ENCODE measurements around the gene CARD9. TPM values are rescaled to one million over a fixed set of nuclear protein-coding genes. Genes with fewer than 3 reads are reported as not detected.

The CARD9 gene
- total and polyA plus RNA-seq, 8 donors, result 0.92 to 8.2 (median 1.3) TPM; not detected in 1

DNA sequence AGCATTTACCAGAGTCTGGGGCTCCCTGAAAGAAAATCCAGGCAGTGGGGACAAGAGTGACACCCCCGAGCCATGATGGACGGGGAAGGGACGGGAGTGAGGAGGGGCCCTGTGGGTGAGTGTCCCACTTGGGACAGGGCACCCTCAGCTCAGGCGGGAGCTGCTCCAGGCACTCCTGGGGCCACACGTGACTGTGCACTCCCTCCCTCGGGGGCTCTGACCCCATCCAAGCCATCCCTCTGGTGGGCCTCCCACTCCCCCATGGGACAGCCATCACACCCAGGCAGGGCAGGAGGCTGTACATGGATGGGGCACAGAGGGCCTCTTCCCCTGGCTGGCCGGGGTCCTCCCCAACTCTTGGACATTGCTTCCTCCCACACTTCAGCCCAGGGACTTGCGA is 3.0 kb upstream of the CARD9 start:
- Histone ChIP-seq H3K27me3 (no peaks in the 10 kb centered on the region), H3K4me3 (no peak overlapping the region), H3K27ac (no peak overlapping the region), H3K4me1 (peaks cover 12 to 20% (median 16%) of the 10 kb centered on the region in 4 donors), H3K36me3 (peaks cover 17 to 39% (median 38%) of the 10 kb centered on the region in 4 donors), H3K9me3 (no peaks in the 10 kb centered on the region)
- no peak for TF ChIP-seq EP300 (IDR thresholded peaks at IDR 0.05)
- TF ChIP-seq, protein P1, sequence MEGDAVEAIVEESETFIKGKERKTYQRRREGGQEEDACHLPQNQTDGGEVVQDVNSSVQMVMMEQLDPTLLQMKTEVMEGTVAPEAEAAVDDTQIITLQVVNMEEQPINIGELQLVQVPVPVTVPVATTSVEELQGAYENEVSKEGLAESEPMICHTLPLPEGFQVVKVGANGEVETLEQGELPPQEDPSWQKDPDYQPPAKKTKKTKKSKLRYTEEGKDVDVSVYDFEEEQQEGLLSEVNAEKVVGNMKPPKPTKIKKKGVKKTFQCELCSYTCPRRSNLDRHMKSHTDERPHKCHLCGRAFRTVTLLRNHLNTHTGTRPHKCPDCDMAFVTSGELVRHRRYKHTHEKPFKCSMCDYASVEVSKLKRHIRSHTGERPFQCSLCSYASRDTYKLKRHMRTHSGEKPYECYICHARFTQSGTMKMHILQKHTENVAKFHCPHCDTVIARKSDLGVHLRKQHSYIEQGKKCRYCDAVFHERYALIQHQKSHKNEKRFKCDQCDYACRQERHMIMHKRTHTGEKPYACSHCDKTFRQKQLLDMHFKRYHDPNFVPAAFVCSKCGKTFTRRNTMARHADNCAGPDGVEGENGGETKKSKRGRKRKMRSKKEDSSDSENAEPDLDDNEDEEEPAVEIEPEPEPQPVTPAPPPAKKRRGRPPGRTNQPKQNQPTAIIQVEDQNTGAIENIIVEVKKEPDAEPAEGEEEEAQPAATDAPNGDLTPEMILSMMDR (IDR thresholded peaks at IDR 0.05), result no peak
- TF ChIP-seq POLR2AphosphoS5 (IDR thresholded peaks at IDR 0.05), result no peak
- TF ChIP-seq POLR2A (IDR thresholded peaks at IDR 0.05), result no peak
- intact Hi-C loops (cut with DNase I; ENCODE audit: low total_unique reads), result no loop called here
- 50 to 93% (median 80%) methylated on average over 2 to 8 of the region's 8 CpGs for WGBS, 5 donors
- no peak for DNase-seq

DNA sequence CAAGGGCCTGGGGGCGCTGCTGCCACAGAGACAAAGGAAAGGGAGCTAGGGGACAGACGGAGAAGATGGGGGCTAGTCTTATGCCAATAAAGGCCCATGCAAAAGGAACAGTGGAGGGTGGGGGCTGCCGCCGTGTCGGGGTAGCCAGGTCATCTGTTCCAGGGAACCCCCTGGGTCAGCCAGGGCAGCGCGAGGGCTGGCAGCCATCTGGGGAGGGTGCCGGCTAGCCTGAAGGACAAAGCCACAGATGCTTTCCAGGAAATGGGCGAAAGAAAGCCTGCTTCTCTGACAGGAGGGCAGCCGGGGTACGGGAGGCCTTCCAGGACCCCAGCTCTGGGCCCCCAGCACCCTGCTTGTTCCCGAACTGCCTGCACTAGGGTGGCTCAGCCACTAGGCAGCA is 1.6 kb upstream of the CARD9 start:
- Histone ChIP-seq H3K4me1 (peaks cover 12 to 20% (median 16%) of the 10 kb centered on the region in 4 donors), H3K36me3 (peaks cover 8 to 31% (median 24%) of the 10 kb centered on the region in 4 donors), H3K27me3 (no peaks in the 10 kb centered on the region), H3K9me3 (no peaks in the 10 kb centered on the region), H3K4me3 (no peak overlapping the region), H3K27ac (no peak overlapping the region)
- no peak for DNase-seq
- intact Hi-C loops (cut with DNase I; ENCODE audit: low total_unique reads), result no loop called here
- 88 to 95% (median 92%) methylated on average over 10 to 12 of the region's 12 CpGs for WGBS, 5 donors
- TF ChIP-seq EP300 (IDR thresholded peaks at IDR 0.05), result no peak
- TF ChIP-seq POLR2A (IDR thresholded peaks at IDR 0.05), result no peak
- TF ChIP-seq POLR2AphosphoS5 (IDR thresholded peaks at IDR 0.05), result no peak
- TF ChIP-seq, protein P1 (IDR thresholded peaks at IDR 0.05), result no peak

DNA sequence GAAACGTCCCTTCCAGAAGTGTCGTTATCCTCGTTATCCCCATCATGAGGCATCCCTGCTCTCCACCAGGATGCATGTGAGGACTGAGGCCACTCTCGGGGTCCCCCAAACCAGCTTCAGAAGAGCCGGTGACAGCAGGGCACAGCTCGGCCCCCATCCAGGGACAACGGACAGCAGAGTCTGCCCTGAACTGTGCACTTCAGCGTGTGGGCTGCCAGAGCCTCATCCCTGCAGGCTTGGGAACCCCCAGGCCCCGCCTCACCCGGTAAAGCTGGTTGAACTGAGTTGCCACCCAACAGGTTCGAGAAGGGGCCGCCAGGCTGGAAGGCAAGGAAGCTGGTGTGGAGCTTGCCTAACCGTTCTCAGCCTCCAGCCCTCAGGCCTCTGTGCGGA is 710 bp upstream of the CARD9 start:
- H3K4me3 ChIP-seq, result no peak overlapping the region
- no peaks in the 10 kb centered on the region for H3K27me3 ChIP-seq
- WGBS, 5 donors, result 86 to 100% (median 87%) methylated on average over 2 to 14 of the region's 14 CpGs
- intact Hi-C loops (cut with DNase I; ENCODE audit: low total_unique reads), result no loop called here
- no peaks in the 10 kb centered on the region for H3K9me3 ChIP-seq
- TF ChIP-seq, protein P1 (IDR thresholded peaks at IDR 0.05), result no peak
- no peak for TF ChIP-seq POLR2AphosphoS5 (IDR thresholded peaks at IDR 0.05)
- TF ChIP-seq EP300 (IDR thresholded peaks at IDR 0.05), result no peak
- TF ChIP-seq POLR2A (IDR thresholded peaks at IDR 0.05), result no peak
- H3K36me3 ChIP-seq, result peaks cover 7 to 23% (median 15%) of the 10 kb centered on the region in 4 donors
- no peak overlapping the region for H3K27ac ChIP-seq
- DNase-seq, result no peak
- peaks cover 12 to 20% (median 16%) of the 10 kb centered on the region in 4 donors for H3K4me1 ChIP-seq

DNA sequence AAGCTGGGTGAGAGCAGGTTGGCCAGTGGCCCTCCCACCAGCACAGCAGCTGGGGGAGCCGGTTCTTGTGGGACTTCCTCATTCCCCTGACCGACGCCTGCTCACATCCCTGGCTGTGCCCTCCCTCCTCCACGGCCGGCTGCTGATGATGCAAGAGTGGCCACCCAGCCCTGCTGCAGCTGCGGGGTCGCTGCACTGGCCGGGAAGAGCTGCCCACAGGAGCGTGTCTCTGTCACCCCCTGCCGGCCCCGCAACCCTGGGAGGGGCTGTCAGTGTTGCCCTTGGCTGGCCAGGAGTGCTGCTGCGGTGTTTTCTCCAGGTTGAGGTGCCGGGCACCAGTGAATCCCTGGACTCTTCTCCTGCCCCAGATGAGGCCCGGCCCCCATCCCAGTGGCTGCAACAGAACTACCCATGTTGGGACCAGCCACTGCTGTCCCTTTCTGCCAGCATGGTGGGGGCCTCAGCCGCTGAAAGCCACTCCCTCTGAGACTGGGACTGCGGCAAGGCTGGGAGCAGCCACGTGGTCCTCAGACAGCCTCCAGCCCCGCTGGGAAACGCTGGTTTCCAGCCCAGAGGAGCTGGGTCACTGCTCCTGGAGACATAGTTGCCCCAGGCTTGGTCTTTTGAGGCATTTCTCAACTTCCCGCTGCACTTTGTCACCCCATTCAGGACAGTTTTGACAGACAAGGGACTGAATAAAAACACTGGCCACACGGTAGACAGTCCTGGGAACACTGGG is 739 bp downstream of the CARD9 start:
- 13 to 16% (median 14%) methylated on average over 6 to 21 of the region's 21 CpGs for WGBS, 5 donors
- Histone ChIP-seq H3K27ac (peak overlapping the region in 2 of 5 donors; percentile 50 to 52), H3K9me3 (no peaks in the 10 kb centered on the region), H3K36me3 (peaks cover 0 to 9% (median under 1%) of the 10 kb centered on the region in 4 donors), H3K4me1 (peaks cover 12 to 20% (median 16%) of the 10 kb centered on the region in 4 donors), H3K4me3 (peak overlapping the region in 3 of 4 donors; percentile 26 to 39 (median 33)), H3K27me3 (no peaks in the 10 kb centered on the region)
- no peak for TF ChIP-seq POLR2A (IDR thresholded peaks at IDR 0.05)
- TF ChIP-seq POLR2AphosphoS5 (IDR thresholded peaks at IDR 0.05), result peak in 1 of 3 donors; percentile 39
- intact Hi-C loops (cut with DNase I; ENCODE audit: low total_unique reads), result no loop called here
- peak; percentile 69 to 84 for DNase-seq

DNA sequence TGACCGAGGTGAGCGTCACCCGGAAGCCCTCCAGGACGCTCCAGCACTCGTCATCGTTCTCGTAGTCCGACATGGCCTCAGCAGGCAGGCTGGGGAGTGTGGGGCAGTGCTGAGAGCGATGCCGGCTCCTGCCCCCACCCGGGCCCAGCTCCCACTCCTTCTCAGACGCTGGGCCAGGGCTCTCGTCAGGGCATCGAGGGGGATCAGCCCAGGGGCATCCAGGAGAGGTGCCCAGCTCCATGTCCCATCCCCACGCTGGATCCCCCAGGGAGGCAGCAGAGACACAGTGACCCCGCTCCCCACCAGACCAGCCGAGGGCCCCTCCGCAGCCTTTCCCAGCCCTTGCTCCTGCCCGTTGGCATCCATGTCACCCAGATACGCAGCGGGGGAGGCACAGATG is 1.5 kb downstream of the CARD9 start:
- no peaks in the 10 kb centered on the region for H3K27me3 ChIP-seq
- H3K4me3 ChIP-seq, result peak overlapping the region in 1 of 4 donors; percentile 39
- TF ChIP-seq POLR2A (IDR thresholded peaks at IDR 0.05), result no peak
- TF ChIP-seq, protein P1 (IDR thresholded peaks at IDR 0.05), result no peak
- TF ChIP-seq EP300 (IDR thresholded peaks at IDR 0.05), result no peak
- no peak for TF ChIP-seq POLR2AphosphoS5 (IDR thresholded peaks at IDR 0.05)
- DNase-seq, result no peak
- 79 to 91% (median 91%) methylated on average over 8 to 21 of the region's 21 CpGs for WGBS, 5 donors
- H3K36me3 ChIP-seq, result peaks cover 0 to 7% (median 0%) of the 10 kb centered on the region in 4 donors
- peak overlapping the region in 2 of 5 donors; percentile 50 to 52 for H3K27ac ChIP-seq
- H3K9me3 ChIP-seq, result no peaks in the 10 kb centered on the region
- intact Hi-C loops (cut with DNase I; ENCODE audit: low total_unique reads), result no loop called here
- peaks cover 12 to 20% (median 16%) of the 10 kb centered on the region in 4 donors for H3K4me1 ChIP-seq

All from stomach (tissue), 9 donors.